Skeletal muscle tissue (tissue), 4 donors: ENCODE results near the gene MATN3. TPM values are rescaled to one million over a fixed set of nuclear protein-coding genes. Genes with fewer than 3 reads are reported as not detected.

Source experiments
- H3K27ac ChIP-seq: one replicate; pipeline ENCODE4 v1.7.0; 2013; ENCODE audit warnings: mild to moderate bottlenecking, low read depth, low read length, inconsistent platforms
- H3K27me3 ChIP-seq, 3 donors: one replicate each; pipeline ENCODE4 v1.7.0; 2013; ENCODE audit warnings: low read length in 3 of 3; ENCODE audit not compliant: control insufficient read depth in 3 of 3, insufficient read depth in 3 of 3
- H3K36me3 ChIP-seq, 3 donors: one replicate each; pipeline ENCODE4 v1.7.0; 2013; ENCODE audit warnings: low read length in 3 of 3; ENCODE audit not compliant: control insufficient read depth in 3 of 3, insufficient read depth in 3 of 3
- H3K4me1 ChIP-seq, 3 donors: one replicate each; pipeline ENCODE4 v1.7.0; 2013; ENCODE audit warnings: low read length in 3 of 3, mild to moderate bottlenecking in 3 of 3; ENCODE audit not compliant: control insufficient read depth in 3 of 3, insufficient read depth in 3 of 3
- H3K4me3 ChIP-seq, 3 donors: one replicate each; pipeline ENCODE4 v1.7.0; 2013; ENCODE audit warnings: low read length in 3 of 3
- H3K9ac ChIP-seq, 3 donors: one replicate each; pipeline ENCODE4 v1.7.0; 2013; ENCODE audit warnings: low read length in 3 of 3, mild to moderate bottlenecking in 3 of 3, moderate library complexity in 2 of 3, low read depth in 1 of 3
- H3K9me3 ChIP-seq, 3 donors: one replicate each; pipeline ENCODE4 v1.7.0; 2013; ENCODE audit warnings: low read length in 3 of 3; ENCODE audit not compliant: control insufficient read depth in 3 of 3
- total RNA-seq: library from RNA; depleted of rRNA; stranded (reverse); fragments of >200 nt; gene quantifications from one replicate; pipeline ENCODE4 v1.2.3, GENCODE V29; 2014
- donor health status: Osteomylitis.

The MATN3 gene
- total RNA-seq, 1 donor from 2014 or later = 0.52 TPM

DNA sequence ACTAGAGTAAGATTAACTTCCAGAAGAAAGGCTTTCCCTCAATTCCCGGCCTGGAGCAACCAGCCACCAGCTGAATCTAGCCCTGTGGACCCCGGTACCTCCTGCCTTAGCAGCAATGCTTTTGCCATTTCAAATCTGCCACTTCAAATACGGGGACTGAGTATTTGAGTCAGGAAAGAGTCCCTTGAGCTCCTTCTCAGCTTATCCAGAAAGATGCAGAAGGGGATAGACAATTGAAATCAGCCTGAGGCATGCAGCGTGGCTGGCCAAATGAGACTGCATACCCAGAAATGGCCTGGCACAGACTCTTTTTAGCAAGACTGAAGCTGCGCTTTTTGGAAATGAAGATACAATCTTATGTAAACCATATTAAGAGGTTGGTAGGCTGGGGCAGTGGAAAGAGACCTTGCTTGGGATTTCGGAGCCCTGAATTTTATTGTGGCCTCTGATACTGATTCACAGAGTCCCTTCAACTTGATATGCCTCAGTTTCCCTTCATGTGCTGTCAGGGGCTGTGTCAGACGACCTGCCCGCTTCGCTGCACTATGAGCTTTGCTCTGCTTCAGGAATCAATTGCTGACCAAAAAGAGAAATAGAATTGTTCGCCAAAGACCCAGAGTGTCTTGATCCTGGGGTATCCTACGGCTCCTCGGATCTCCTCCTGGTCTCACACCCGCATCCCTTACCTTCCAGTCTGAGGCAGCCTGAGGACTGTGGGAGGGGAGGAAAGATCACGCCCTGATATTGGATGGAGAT, 1.0 kb downstream of the MATN3 start:
- H3K4me1 ChIP-seq = peaks cover 6 to 14% (median 8%) of the 10 kb centered on the region in 3 donors
- H3K9me3 ChIP-seq = peaks cover 0 to 4% (median 0%) of the 10 kb centered on the region in 3 donors
- H3K36me3 ChIP-seq = no peaks in the 10 kb centered on the region
- no peak overlapping the region for H3K27ac ChIP-seq
- H3K4me3 ChIP-seq = no peak overlapping the region
- H3K9ac ChIP-seq = no peak overlapping the region
- peaks cover 6 to 21% (median 16%) of the 10 kb centered on the region in 3 donors for H3K27me3 ChIP-seq

DNA sequence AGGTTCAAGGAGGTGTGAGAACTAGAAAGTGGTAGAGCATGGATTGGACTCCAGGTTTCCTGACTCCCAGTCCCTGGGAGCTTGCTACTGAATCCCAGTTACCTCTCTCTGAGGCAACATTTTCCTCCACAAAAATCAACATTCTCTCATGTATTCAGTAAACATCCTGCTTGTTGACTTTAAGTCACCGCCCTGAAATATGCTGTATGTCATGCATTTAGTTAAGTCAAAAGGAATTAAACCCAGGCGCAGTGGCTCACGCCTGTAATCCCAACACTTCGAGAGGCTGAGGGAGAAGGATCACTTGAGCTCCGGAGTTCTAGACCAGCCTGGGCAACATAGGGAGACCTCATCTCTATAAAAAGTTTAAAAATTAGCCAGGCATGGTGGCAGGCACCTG, 3.8 kb downstream of the MATN3 start:
- no peak overlapping the region for H3K9ac ChIP-seq
- H3K4me3 ChIP-seq = no peak overlapping the region
- H3K4me1 ChIP-seq = peaks cover 6 to 14% (median 8%) of the 10 kb centered on the region in 3 donors
- peaks cover 6 to 21% (median 16%) of the 10 kb centered on the region in 3 donors for H3K27me3 ChIP-seq
- H3K36me3 ChIP-seq = no peaks in the 10 kb centered on the region
- no peaks in the 10 kb centered on the region for H3K9me3 ChIP-seq
- H3K27ac ChIP-seq = no peak overlapping the region

DNA sequence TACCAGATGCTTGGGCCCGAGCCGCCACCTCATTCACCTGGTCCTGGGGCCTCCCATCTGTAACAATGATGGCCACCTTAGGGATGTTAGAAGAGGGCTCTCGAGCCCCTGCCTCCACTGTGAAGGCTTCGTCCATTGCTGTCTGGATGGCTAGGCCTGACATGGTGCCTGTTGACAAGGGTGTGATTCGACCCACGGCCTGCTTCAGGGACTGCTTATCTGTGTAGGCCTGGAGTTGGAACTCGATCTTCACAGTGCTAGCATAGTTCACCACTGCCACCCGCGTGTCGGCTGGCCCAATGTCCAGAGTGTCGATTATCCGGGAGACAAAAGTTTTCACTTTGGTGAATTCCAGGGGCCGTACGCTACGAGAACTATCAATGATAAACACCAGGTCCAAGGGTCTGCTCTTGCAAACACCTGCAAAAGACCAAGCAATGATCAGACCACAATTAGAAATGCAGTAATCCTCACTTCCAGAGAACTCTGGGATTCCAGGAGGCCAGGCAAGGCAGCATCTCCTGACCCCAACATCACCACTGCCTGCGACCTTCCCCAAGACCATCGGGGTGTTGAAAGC, 6.5 kb downstream of the MATN3 start:
- H3K27me3 ChIP-seq = peaks cover under 1 to 9% (median 3%) of the 10 kb centered on the region in 3 donors
- no peak overlapping the region for H3K4me3 ChIP-seq
- no peaks in the 10 kb centered on the region for H3K9me3 ChIP-seq

DNA sequence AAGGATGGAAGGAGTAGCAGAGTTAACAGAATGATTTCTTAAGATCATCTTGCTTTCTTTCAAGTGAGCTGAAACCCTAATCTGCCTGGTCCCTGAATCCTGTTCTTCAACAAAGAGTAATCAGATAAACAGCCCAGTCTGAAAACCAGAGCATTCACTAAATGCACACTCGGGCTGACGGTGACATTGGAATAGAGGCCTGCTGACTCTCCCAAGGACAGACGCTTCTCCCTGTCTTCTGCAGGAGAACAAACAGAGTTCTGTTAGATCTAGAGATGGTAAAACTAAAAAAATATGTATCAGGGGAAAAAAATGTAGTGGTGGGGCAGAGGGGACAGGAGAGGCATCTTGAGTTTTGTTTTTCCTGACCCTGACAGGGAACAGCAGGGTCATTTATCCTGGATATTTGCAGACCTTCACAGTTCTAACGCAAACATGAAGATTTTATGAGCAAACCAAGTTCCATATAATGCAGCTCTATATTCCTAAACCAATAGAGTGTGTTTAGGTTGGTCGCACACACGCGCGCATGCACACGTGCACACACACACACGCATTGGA, 7.3 kb downstream of the MATN3 start:
- Histone ChIP-seq H3K4me1 (no peaks in the 10 kb centered on the region), H3K4me3 (no peak overlapping the region), H3K27me3 (peaks cover 0 to 3% (median under 1%) of the 10 kb centered on the region in 3 donors), H3K36me3 (no peaks in the 10 kb centered on the region), H3K27ac (no peak overlapping the region), H3K9ac (no peak overlapping the region), H3K9me3 (no peaks in the 10 kb centered on the region)

More for the DNA sequence above, 6.5 kb downstream of the MATN3 start:
- Histone ChIP-seq H3K9ac (no peak overlapping the region), H3K36me3 (no peaks in the 10 kb centered on the region), H3K4me1 (no peaks in the 10 kb centered on the region), H3K27ac (no peak overlapping the region)

DNA sequence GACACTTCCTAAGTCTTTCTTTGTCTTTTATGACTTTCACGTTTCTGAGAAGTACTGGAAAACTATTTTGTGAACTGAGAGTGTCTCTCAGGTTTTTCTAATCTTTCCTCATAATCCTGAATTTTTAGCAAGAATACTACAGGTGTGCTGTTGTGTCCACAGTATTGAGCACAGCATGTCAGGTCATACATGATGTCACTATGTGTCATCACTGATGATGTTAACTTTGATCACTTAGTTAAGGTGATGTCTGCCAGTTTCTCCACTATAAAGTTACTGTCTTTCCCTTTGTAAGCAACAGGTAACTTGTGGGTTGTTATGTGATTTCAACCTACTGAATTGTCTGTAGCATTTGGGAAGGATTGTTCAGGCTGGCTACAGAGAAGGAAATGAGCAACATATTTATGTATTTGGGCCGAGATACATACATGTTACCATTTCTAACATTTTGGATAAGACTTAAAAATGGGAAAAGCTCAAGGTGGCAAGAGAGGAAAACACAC, 11.1 kb downstream of the MATN3 start:
- no peak overlapping the region for H3K4me3 ChIP-seq
- H3K27ac ChIP-seq = no peak overlapping the region
- no peaks in the 10 kb centered on the region for H3K9me3 ChIP-seq
- no peaks in the 10 kb centered on the region for H3K4me1 ChIP-seq
- no peak overlapping the region for H3K9ac ChIP-seq
- peaks cover 0 to 2% (median 0%) of the 10 kb centered on the region in 3 donors for H3K27me3 ChIP-seq
- H3K36me3 ChIP-seq = no peaks in the 10 kb centered on the region

DNA sequence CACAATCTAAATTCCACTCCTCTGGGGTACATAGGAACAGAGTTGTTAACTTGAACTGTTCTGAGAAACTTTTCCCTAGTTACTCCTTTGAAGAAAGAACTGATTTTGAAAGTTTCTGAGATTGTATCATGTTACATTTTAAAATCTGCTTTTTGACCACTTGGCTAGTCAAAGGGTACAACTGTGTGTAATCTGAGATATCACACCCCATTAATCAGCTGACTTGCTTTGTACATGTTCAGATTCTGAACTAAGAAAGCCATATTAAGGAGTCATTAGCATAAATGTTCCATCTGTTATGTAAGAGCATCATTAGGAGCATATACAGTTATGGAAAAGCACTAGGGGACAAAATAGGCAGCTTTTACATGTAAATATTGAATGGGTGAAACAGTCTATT, 18.7 kb downstream of the MATN3 start:
- Histone ChIP-seq H3K4me1 (peaks cover 9 to 11% (median 11%) of the 10 kb centered on the region in 3 donors), H3K27ac (no peak overlapping the region), H3K4me3 (no peak overlapping the region), H3K36me3 (no peaks in the 10 kb centered on the region), H3K9me3 (no peaks in the 10 kb centered on the region), H3K27me3 (peaks cover 0 to 4% (median 0%) of the 10 kb centered on the region in 3 donors), H3K9ac (no peak overlapping the region)

DNA sequence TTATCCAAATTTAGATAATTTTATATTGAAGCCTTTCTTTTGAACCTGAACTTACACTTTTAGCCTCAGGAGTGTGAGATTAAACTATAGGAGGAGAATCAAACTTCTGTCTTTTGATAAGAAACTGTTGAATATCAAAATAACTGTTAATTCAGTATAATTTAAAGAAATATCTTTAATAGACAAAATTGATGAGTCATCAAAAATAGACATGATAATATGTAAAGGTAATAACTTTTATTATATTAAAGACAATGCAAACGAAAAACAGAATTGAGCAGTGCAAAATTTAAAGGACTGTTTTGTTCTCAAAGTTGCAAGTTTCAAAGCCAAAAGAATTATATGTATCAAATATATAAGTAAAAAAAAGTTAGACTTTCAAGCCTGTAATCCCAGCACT, 20.6 kb downstream of the MATN3 start:
- H3K9ac ChIP-seq = no peak overlapping the region
- H3K27ac ChIP-seq = no peak overlapping the region
- H3K9me3 ChIP-seq = no peaks in the 10 kb centered on the region
- H3K36me3 ChIP-seq = no peaks in the 10 kb centered on the region
- no peak overlapping the region for H3K4me3 ChIP-seq
- peaks cover 0 to 4% (median 0%) of the 10 kb centered on the region in 3 donors for H3K27me3 ChIP-seq
- H3K4me1 ChIP-seq = peaks cover 9 to 15% (median 11%) of the 10 kb centered on the region in 3 donors

DNA sequence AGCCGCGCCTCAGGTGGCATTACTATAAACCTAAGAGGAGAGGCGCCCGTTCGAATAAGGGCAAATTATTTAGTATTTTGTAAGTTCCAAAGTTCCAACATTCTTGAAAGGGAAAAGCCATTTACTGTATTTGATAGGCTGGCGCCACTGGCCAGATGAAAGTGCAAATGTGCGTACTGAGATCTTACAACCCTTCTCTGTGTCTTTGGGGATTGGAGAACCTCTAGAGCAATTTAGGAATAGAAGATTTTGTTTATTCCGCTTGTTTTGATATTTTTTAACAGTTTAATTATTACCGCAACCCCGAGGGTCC, 22.1 kb downstream of the MATN3 start:
- H3K27ac ChIP-seq = no peak overlapping the region
- H3K9ac ChIP-seq = peak overlapping the region; percentile 64 to 78 (median 66)

DNA sequence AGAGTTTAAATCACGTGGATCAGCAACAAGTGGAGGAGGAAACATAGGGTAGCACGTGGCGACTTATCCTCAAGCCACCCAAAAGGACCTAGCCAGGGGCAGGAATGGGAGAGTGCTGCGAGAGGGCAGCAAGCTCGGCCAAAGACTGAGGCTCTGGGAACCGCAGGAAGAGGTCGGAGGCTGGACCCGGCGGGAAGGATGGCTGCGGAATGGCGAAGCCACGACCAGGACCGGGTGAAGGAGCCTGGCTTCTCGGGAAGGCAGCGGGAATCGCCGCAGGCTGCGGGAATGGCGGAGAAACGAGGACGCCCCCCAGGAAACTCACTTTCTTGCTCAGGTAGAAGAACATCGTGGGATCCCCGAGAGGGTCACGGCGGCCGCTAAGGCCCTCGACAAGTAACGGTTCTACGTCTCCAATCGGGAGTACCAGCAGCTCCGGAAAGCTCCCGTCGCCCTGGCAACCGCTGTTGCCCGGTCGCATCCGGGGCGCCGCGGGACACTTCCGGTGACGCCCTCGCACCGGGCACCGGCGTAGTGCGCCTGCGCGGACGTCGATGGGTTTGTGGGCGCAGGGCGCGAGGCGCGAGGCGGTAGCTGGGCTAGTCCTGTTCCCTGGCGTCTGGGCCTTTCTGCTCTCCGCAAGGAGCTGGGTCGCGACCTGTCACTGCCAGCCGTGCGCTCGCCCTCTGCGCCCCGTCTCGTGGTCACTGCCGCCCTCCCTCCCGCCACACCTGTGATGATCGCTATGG, 22.6 kb downstream of the MATN3 start, which contains the start of gene WDR35:
WDR35 (minus strand) TSS at position 439 of the 749 bp plus-strand sequence; CDS start at position 349, 90 bp downstream.
- peaks cover 0 to under 1% (median 0%) of the 10 kb centered on the region in 3 donors for H3K36me3 ChIP-seq
- peaks cover 0 to 4% (median 0%) of the 10 kb centered on the region in 3 donors for H3K27me3 ChIP-seq
- peak within 1 kb of the TSS; percentile 86 to 92 (median 90) for H3K4me3 ChIP-seq
- peaks cover 9 to 15% (median 11%) of the 10 kb centered on the region in 3 donors for H3K4me1 ChIP-seq
- H3K9ac ChIP-seq = peak within 1 kb of the TSS; percentile 64 to 78 (median 66)
- peak within 1 kb of the TSS; percentile 20 for H3K27ac ChIP-seq
- no peaks in the 10 kb centered on the region for H3K9me3 ChIP-seq

More for the DNA sequence above, 22.1 kb downstream of the MATN3 start:
- Histone ChIP-seq H3K4me3 (peak overlapping the region; percentile 86 to 92 (median 90)), H3K9me3 (no peaks in the 10 kb centered on the region), H3K36me3 (no peaks in the 10 kb centered on the region), H3K4me1 (peaks cover 9 to 15% (median 11%) of the 10 kb centered on the region in 3 donors), H3K27me3 (peaks cover 0 to 4% (median 0%) of the 10 kb centered on the region in 3 donors)
